ENCODE results near the gene GAST. TPM values are rescaled to one million over a fixed set of nuclear protein-coding genes. Genes with fewer than 3 reads are reported as not detected.
A peak's percentile ranks its signal among the peaks of the same experiment; 100 is the strongest.

The GAST gene
- total and polyA plus RNA-seq, 9 of the 15 experiments (the other 6 are each of a cell fraction or from before 2014, with no cell fraction given) = not detected

- TF ChIP-seq UBTF (IDR thresholded peaks at IDR 0.05; ENCODE audit: borderline replicate concordance in 1 of 2, low read depth in 2 of 2, low read length in 2 of 2) = no peak
- TF ChIP-seq ARID2 (IDR thresholded peaks at IDR 0.05) = no peak
- TF ChIP-seq SMARCB1 (IDR thresholded peaks at IDR 0.05; ENCODE audit: insufficient read length, low read depth) = no peak
- peak; percentile 27 to 89 (median 78) for TF ChIP-seq YY1 (IDR thresholded peaks at IDR 0.05; ENCODE audit: borderline replicate concordance in 1 of 3, control insufficient read depth in 1 of 3, extremely low read depth in 1 of 3, insufficient read depth in 3 of 3, insufficient read length in 1 of 3, insufficient replicate concordance in 2 of 3, low read depth in 1 of 3, low read length in 2 of 3)
- TF ChIP-seq ATF7 (IDR thresholded peaks at IDR 0.05) = peak; percentile 99
- peak; percentile 98 for TF ChIP-seq ZBTB2 (IDR thresholded peaks at IDR 0.05)
- peak; percentile 59 for TF ChIP-seq EP300 (IDR thresholded peaks at IDR 0.05; ENCODE audit: low read length)
- 0 out of 2 replicates have a peak, but pooled peaks have one; percentile 21 for TF ChIP-seq TRIM28 (IDR thresholded peaks at IDR 0.05)
- peak; percentile 77 for TF ChIP-seq NFIC (IDR thresholded peaks at IDR 0.05)
- no peak for TF ChIP-seq ZNF695 (CRISPR knock-in tag; IDR thresholded peaks at IDR 0.05)
- peak; percentile 78 for TF ChIP-seq ELF1 (tag; IDR thresholded peaks at IDR 0.05)
- TF ChIP-seq ZNF318 (IDR thresholded peaks at IDR 0.05; ENCODE audit: borderline replicate concordance in 1 of 2, low read depth in 1 of 2) = no peak; a peak in 1 of 4 replicates
- TF ChIP-seq MTA2 (IDR thresholded peaks at IDR 0.05; ENCODE audit: low read depth) = no peak
- TF ChIP-seq EHMT2 (IDR thresholded peaks at IDR 0.05) = no peak
- no peak for TF ChIP-seq EZH2 (IDR thresholded peaks at IDR 0.05; ENCODE audit: borderline replicate concordance, low read depth, low read length)
These were observed 23.3 kb upstream of the GAST start, which contains the start of gene EIF1 (continued) for GRCh38 chr17:41688641-41689496.
